ENCODE results near the gene GPC5. TPM values are rescaled to one million over a fixed set of nuclear protein-coding genes. Genes with fewer than 3 reads are reported as not detected.
"Not testable (repeated sequence)": the region's sequence is repeated elsewhere in the genome, so short reads cannot be mapped to it uniquely, and the experiment has no call there.

The GPC5 gene
- total RNA-seq, 2 donors from 2014 or later, result not detected

DNA sequence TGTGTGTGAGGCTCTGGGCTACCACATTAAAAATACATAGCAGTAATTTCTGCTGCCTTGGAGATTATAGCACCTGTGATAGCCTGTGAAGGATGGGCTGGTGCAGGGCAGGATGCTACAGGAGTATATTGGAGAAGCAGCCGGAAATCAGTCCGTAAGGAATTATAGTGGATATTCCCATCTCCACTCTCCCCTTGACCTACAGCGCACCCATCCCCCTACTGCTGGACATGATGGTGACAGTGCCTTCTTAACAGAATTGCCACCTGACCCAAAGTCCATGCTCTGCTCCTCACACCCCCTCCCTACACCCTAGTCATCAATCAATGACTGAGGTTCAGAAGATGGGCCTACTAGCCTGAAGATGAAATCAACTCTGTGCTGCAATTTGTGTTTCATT, 376.0 kb downstream of the GPC5 start:
- Histone ChIP-seq H3K9me3 (no peaks in the 10 kb centered on the region), H3K4me3 (no peak overlapping the region), H3K27ac (no peak overlapping the region), H3K4me1 (no peaks in the 10 kb centered on the region), H3K27me3 (no peaks in the 10 kb centered on the region), H3K36me3 (replicated peaks in 1 of 2; ENCODE audit: insufficient read depth in 1 of 2, low read depth in 2 of 2) (no peaks in the 10 kb centered on the region)
- TF ChIP-seq POLR2A (IDR thresholded peaks at IDR 0.05), result no peak
- TF ChIP-seq, protein P1, sequence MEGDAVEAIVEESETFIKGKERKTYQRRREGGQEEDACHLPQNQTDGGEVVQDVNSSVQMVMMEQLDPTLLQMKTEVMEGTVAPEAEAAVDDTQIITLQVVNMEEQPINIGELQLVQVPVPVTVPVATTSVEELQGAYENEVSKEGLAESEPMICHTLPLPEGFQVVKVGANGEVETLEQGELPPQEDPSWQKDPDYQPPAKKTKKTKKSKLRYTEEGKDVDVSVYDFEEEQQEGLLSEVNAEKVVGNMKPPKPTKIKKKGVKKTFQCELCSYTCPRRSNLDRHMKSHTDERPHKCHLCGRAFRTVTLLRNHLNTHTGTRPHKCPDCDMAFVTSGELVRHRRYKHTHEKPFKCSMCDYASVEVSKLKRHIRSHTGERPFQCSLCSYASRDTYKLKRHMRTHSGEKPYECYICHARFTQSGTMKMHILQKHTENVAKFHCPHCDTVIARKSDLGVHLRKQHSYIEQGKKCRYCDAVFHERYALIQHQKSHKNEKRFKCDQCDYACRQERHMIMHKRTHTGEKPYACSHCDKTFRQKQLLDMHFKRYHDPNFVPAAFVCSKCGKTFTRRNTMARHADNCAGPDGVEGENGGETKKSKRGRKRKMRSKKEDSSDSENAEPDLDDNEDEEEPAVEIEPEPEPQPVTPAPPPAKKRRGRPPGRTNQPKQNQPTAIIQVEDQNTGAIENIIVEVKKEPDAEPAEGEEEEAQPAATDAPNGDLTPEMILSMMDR (IDR thresholded peaks at IDR 0.05), result no peak
- DNase-seq (no peak), ATAC-seq (no peak)
- intact Hi-C loops (cut with DNase I), result no loop called here
- WGBS, 2 donors, result 91 to 97% methylated on average over 3 of the region's 3 CpGs

DNA sequence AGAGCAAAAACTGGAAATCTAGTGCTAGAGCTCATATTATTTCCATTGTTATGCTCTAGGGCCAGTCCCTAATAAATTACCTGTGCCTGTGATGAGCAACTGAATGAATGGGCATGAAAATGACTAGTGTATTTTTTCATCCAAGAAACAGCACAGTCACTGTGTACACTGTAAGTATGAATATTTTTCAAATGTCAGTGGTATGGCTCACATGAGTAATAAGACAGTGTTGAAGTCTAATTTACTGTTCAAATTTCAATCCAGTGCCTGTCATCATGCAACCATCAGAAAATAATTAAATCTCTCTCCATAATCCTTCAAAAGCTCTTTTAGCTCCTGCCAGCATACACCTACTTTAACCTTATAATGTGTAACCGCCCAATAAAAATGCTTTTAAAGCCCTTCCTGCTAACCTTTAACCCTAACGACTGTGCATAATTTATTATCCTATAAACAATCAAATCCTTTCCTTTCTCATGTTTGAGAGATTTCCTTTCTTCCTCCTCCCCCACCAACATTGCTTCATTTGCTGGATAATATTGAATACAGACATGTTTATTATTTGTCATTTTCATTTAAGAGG, 378.3 kb downstream of the GPC5 start:
- TF ChIP-seq, protein P1 (IDR thresholded peaks at IDR 0.05), result no peak
- TF ChIP-seq POLR2A (IDR thresholded peaks at IDR 0.05), result no peak
- Histone ChIP-seq H3K36me3 (replicated peaks in 1 of 2; ENCODE audit: insufficient read depth in 1 of 2, low read depth in 2 of 2) (no peaks in the 10 kb centered on the region), H3K27me3 (no peaks in the 10 kb centered on the region), H3K4me3 (no peak overlapping the region), H3K27ac (no peak overlapping the region), H3K4me1 (no peaks in the 10 kb centered on the region), H3K9me3 (no peaks in the 10 kb centered on the region)
- DNase-seq (no peak), ATAC-seq (no peak)
- intact Hi-C loops (cut with DNase I), result no loop called here
- WGBS, 2 donors, result 43 to 44% methylated on average over 2 of the region's 2 CpGs

DNA sequence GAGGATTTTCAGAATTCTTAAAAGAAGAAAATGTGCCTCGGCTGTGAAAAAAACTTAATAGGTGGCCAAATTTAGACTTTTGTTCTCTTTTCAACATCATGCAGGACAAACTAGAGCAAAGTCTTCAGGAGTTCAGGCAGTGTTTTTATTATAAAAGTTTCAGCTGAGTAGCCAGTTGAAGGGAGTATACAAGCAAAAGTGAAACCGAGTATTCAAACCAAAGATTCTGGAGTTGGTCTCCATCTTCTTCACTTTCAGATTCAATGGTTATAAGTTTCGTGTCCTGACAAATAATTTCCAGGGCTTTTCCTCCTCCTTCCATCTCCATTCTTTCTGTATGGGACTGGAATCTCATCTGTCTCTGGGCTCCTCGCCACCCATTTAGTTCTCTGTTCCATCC, 379.7 kb downstream of the GPC5 start:
- DNase-seq (no peak), ATAC-seq (no peak)
- intact Hi-C loops (cut with DNase I), result no loop called here
- Histone ChIP-seq H3K9me3 (no peaks in the 10 kb centered on the region), H3K27me3 (no peaks in the 10 kb centered on the region), H3K27ac (no peak overlapping the region), H3K36me3 (replicated peaks in 1 of 2; ENCODE audit: insufficient read depth in 1 of 2, low read depth in 2 of 2) (no peaks in the 10 kb centered on the region), H3K4me1 (no peaks in the 10 kb centered on the region), H3K4me3 (no peak overlapping the region)
- TF ChIP-seq POLR2A (IDR thresholded peaks at IDR 0.05), result no peak
- TF ChIP-seq, protein P1 (IDR thresholded peaks at IDR 0.05), result no peak
- 69 to 75% methylated on average over 4 of the region's 4 CpGs for WGBS, 2 donors

DNA sequence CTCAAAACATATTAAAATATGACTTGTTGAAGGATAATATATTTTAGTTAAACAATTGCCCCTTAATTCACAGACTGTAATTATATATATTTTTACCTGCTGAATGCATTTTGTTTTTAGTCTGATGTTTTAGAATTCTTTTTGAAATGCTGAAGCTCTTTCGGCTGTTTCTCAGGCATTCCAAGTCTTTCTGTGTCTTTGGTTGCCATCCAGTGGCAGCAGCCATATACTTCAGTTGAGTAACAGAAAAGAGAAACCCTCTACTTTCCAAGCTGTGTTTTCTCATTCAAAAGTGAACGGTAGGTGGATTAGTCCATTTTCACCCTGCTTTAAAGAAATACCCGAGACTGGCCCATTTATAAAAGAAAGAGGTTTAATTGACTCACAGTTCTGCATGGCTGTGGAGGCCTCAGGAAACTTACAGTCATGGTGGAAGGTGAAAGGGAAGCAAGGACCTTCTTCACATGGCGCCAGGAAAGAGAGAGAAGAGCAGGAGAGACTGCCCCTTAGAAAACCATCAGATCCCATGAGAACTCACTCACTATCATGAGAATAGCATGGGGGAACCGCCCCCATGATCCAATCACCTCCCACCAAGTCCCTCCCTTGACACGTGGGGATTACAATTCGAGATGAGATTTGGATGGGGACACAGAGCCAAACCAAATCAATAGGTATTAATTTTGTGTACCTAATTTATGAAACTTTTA, 383.7 kb downstream of the GPC5 start:
- WGBS, 2 donors, result 41 to 44% methylated on average over 7 of the region's 7 CpGs
- H3K4me1 ChIP-seq; H3K9me3 ChIP-seq; ATAC-seq; H3K4me3 ChIP-seq; H3K27me3 ChIP-seq; H3K36me3 ChIP-seq (replicated peaks in 1 of 2; ENCODE audit: insufficient read depth in 1 of 2, low read depth in 2 of 2); DNase-seq; intact Hi-C loops (cut with DNase I); H3K27ac ChIP-seq: not testable (repeated sequence)

DNA sequence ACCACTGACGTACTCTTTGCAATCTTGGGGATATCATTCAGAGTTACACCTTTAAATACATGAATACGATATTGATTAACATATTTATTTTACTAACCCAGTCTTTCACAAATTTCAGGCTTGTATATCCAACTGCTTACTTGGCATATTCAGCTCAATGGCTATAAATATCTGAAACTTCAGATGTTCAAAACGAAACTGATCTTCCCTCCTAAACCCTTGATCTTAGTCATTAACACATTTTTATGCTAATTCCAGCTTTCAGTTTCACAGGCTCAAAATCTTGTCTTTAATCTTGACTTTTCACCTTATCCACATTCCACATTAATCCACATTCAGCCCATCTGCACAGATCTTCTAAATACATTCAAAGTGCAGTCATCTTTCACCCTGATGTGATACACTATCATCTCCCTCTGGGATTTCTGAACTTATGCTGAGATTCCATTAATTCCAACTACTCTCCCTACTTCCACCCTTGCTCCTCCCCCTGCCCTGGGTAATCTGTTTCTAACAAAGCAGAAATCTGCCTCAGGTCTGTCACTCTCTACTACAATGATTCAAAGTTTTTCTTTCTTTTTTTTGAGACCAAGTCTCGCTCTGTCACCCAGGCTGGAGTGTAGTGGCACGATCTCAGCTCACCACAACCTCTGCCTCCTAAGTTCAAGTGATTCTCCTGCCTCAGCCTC, 387.2 kb downstream of the GPC5 start:
- no peaks in the 10 kb centered on the region for H3K36me3 ChIP-seq (replicated peaks in 1 of 2; ENCODE audit: insufficient read depth in 1 of 2, low read depth in 2 of 2)
- intact Hi-C loops (cut with DNase I), result no loop called here
- H3K27me3 ChIP-seq, result no peaks in the 10 kb centered on the region
- no peak overlapping the region for H3K4me3 ChIP-seq
- H3K27ac ChIP-seq, result no peak overlapping the region
- WGBS, 2 donors, result 60 to 66% methylated on average over 5 of the region's 5 CpGs
- no peaks in the 10 kb centered on the region for H3K4me1 ChIP-seq
- no peak for DNase-seq
- H3K9me3 ChIP-seq, result no peaks in the 10 kb centered on the region
- no peak for TF ChIP-seq POLR2A (IDR thresholded peaks at IDR 0.05)
- TF ChIP-seq, protein P1 (IDR thresholded peaks at IDR 0.05), result no peak
- ATAC-seq, result no peak
